Measurements from ENCODE around the gene SUFU.
"Not testable (repeated sequence)": the region's sequence is repeated elsewhere in the genome, so short reads cannot be mapped to it uniquely, and the experiment has no call there.

Gene SUFU

DNA sequence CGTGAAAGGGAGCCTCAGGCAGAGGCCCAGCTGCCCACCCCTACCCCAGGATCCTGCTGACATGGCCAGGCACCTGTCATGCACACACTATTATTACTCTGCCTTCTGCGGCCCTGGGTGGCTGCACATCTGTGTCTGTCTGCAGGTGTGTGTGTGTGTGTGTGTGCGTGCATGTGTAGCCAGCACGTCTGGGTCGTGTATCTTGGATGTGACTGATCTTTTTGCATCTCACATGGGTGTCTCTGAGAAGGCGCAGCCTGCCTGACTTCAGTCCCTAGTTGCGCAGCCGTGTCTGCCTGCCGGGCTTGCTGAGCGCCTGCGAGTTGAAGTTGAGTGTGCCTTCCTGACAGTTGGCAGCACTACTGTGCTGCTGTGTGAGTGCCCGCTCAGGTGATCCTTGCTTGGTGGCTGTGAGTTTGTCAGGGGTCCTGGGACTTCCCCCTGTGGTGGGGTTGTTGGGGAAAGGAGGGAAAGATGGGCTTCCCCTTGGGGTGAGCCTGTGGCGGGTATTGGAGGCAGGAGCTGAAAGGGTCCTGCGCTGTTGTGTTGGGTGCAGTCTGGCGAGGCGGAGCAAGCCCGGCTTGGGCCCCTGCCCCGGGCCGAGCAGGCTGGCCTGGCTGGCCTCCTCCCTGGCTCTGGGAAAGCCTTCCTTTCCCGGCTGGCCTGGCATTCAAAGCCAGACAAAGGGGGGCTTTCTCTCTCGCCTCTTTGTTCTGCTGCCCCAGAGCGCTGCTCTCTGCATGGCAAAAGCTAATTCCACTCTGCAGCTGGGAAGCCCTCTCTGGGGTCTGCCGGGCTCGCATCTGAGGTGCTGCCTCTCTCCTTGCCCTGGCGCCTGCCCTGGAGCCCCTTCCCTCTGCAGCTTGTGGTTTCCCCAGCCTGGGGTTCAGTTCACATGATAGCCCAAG, 145.4 kb downstream of the SUFU start:
- DNase-seq: peak in 51 of 56 donors; percentile 30 to 88 (median 69)

GRCh38 chr10:102649797-102650654, 146.3 kb downstream of the SUFU start:
- peak in 1 of 56 donors; percentile 46 for DNase-seq

GRCh38 chr10:102650655-102651454, 147.1 kb downstream of the SUFU start:
- DNase-seq: no peak

DNA sequence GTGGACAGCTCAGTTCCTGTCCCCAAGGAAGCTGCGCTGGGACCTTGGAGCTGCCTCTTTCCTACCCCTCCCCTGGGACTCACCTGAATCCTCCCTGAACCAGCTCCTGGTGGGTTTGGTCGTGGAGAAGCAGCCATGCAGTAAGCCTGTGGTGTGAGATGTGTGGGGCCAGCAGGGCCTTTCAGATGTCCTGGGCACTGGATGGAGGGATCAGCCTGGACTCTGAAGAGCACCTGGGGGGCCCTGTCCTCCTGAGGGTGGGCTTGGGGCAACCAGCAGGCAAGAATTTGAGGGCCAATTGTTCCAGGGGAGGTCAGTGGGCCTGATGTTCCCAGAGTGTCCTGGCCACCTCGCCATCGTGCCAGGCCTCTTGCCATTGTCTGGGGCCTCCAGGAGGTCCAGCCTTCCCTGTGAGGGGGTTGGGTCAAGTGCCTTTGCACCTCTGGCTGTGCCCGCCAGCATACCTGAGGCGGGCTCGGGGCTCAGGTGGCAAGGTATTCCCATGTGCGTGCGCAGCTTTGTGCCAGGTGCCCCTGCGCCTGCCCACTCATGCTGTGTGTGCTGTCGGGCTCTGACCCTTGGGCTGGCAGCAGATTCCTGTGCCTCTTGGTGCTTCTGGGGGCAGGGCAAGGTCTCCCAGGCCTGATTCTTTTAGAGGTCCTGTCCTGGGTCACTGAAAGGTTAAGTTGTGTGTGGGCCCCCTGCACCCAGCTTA, 147.8 kb downstream of the SUFU start:
- no peak for DNase-seq

- no peak for DNase-seq
Measured at GRCh38 chr10:102652170-102652916, 148.6 kb downstream of the SUFU start.

DNA sequence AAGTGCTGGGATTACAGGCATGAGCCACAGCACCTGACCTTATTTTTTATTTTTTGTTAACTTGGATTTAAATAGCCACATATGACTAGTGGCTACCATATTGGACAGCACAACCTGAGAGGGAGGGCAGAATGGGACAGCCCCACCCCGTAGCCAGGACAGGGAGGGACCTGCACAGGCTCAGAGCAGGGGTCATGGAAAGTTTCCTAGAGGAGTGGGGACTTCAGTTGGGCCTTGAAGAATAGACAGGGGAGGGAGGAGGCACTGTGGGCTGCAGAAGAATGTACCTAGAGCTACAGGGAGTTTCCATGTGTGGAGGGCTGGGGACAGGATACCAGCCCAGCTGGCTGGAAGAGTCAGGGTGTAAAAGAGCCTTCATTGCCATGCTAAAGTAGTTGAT, 149.3 kb downstream of the SUFU start:
- no peak for DNase-seq

GRCh38 chr10:102654566-102654965, 150.8 kb downstream of the SUFU start:
- DNase-seq: no peak

DNA sequence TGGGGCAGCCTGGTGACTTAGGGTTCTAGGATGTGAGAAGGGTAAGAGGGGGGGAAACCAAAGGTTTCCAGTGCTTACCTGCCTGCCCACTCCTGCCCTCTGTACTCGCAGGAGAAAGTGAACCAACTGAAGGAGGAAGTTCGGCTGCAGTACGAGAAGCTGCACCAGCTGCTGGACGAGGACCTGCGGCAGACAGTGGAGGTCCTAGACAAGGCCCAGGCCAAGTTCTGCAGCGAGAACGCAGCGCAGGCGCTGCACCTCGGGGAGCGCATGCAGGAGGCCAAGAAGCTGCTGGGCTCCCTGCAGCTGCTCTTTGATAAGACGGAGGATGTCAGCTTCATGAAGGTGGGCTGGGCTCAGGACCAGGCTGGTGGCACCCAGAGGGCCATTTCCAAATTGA, 151.2 kb downstream of the SUFU start:
- DNase-seq: no peak

- DNase-seq: no peak
Measured at GRCh38 chr10:102656026-102656425, 152.3 kb downstream of the SUFU start.

GRCh38 chr10:102656791-102657371, 153.1 kb downstream of the SUFU start:
- DNase-seq: no peak

DNA sequence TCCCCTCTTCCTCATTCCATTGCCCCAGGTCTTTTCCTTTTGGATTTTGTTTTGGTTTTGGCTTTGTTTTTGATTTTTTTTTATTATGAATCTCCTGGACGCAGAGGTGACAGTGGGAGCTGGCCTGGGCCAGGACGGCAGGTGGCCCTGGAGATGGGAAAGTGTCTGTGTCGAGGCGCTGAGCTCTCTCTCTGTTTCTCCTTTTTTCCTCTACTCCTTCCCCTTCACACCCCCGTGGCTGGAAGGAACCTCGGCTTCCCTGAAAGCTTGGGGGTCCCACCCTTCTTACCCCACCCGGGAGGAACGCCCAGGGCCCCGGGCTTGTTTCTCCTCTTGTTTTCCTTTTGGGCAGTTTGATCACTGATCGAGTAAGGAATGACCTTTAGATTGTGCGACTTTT, 153.7 kb downstream of the SUFU start:
- DNase-seq: no peak

DNA sequence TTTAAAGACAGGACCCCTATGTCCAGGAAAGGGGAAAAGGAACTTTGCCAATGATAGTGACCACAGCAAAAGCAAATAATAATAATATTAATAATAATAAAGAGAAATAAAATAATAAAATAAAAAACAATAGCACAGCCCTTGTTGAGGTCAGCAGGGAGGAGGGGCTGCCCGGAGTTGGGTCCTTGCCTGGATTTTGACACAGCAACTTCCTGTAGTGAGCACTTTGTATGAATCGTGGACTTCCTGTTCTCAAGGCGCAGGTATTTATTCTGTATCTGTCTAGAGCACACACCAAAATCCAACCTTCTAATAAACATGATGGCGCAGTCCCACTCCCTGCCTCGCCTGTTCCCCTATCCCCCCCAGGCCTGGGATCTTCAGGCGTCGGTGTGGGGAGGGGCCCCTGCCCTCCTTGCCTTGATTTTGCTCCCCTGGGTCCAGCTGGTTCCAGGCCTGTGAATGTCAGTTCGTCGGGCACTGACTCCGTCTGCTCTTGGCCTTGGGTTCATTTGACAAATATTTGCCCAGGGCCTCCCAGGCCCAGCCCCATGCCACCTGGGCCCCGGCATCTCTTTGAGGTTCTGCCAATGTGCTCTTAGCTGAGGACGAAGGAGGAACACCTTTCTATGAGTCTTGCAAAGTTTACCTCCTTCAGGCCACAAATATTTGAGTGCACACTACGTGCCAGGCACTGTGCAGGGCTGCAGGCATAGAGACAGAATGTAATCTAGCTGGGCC, 154.4 kb downstream of the SUFU start:
- no peak for DNase-seq

DNA sequence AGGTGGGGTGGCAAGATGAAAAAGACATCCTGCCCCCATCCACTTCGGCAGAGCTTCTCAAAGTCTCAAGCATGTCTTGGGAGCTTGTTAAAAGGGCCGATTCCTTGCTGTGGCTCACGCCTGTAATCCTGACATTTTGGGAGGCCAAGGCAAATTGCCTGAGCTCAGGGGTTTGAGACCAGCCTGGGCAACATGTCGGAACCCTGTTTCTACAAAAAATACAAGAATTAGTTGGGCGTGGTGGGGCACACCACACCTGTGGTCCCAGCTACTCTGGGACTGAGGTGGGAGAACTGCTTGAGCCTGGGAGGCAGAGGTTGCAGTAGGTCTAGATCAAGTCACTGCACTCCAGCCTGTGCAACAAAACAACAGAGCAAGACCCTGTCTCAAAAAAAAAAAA, 155.0 kb downstream of the SUFU start:
- DNase-seq: no peak

GRCh38 chr10:102660888-102661657, 157.3 kb downstream of the SUFU start:
- DNase-seq: peak in 31 of 56 donors; percentile 21 to 73 (median 48)

- no peak for DNase-seq
Measured at GRCh38 chr10:102661658-102662028, 157.9 kb downstream of the SUFU start.

DNA sequence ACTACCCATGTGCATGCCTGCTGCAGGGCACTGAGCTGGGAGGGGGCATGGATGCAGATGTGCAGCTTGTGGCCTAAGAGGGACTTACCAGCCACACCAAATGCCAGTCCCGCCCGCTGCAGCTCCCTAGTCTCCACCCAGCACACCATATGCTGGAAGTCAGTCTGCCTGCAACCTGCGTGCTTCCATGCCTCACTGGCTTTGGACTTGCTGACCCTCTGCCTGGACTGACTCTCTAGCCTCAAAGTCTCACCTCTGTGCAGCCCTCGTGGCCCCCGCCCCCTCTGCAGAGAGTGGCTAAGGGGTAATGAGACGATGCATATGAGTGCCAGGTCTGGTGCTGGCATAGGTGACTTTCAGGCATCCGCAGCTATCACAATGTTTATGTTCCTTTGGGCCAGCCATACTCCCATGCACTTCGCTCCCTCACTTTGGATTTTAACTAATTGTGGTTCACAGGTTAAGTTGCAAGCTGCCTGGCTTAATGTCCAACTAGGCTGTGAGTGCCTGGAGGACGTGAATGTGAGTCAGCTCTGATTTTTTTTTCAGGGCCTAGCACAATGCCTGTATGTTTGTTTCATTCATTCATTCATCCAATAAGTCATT, 162.2 kb downstream of the SUFU start:
- no peak for DNase-seq

DNA sequence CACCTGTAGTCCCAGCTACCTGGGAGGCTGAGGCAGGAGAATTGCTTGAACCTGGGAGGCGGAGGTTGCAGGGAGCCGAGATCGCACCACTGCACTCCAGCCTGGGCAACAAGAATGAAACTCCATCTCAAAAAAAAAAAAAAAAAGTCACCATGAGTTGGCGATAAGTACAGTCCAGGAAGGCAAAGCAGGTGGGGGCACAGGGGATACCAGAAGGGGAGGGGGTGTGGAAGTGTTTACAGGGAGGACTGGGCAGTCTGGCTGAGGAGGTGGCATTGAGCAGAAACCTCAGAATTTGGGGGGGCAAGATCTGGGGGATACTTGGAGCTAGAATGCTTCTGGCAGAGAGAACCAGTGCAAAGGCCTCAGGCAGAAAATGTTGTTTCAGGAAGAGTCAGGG, 163.6 kb downstream of the SUFU start:
- DNase-seq: not testable (repeated sequence)

All from amygdala (tissue), 56 donors.